Muscle layer of duodenum (tissue), 2 donors: ENCODE measurements around the gene OR2D3.
"Not testable (repeated sequence)": the region's sequence is repeated elsewhere in the genome, so short reads cannot be mapped to it uniquely, and the experiment has no call there.

Experiments used
- H3K27ac ChIP-seq: one replicate; pipeline ENCODE4 v1.7.0; 2013; ENCODE audit warnings: mild to moderate bottlenecking, low read length
- H3K27me3 ChIP-seq: one replicate; pipeline ENCODE4 v1.7.0; 2013; ENCODE audit warnings: low read depth, mild to moderate bottlenecking, control low read depth, low read length
- H3K36me3 ChIP-seq, 2 donors: one replicate each; pipeline ENCODE4 v1.7.0; 2013; ENCODE audit warnings: low read length in 2 of 2, control low read depth in 1 of 2, mild to moderate bottlenecking in 1 of 2; ENCODE audit not compliant: insufficient read depth in 2 of 2, control insufficient read depth in 1 of 2
- H3K4me1 ChIP-seq, 2 donors: one replicate each; pipeline ENCODE4 v1.7.0; 2013; ENCODE audit warnings: low read length in 2 of 2, mild to moderate bottlenecking in 2 of 2, control low read depth in 1 of 2, moderate library complexity in 1 of 2; ENCODE audit not compliant: insufficient read depth in 2 of 2, control insufficient read depth in 1 of 2
- H3K4me3 ChIP-seq, 2 donors: one replicate each; pipeline ENCODE4 v1.7.0; 2013; ENCODE audit warnings: low read length in 2 of 2, low read depth in 1 of 2, mild to moderate bottlenecking in 1 of 2
- H3K9me3 ChIP-seq, 2 donors: one replicate each; pipeline ENCODE4 v1.7.0; 2013; ENCODE audit warnings: low read length in 2 of 2, control low read depth in 1 of 2, mild to moderate bottlenecking in 1 of 2; ENCODE audit not compliant: control insufficient read depth in 1 of 2
- donor health status: healthy.

The OR2D3 gene

GRCh38 chr11:6931146-6931713 is 10.4 kb downstream of the OR2D3 start:
- no peaks in the 10 kb centered on the region for H3K27me3 ChIP-seq
- peaks cover 0 to 6% of the 10 kb centered on the region in 2 donors for H3K4me1 ChIP-seq
- H3K4me3 ChIP-seq: no peak overlapping the region
- H3K36me3 ChIP-seq: no peaks in the 10 kb centered on the region
- no peaks in the 10 kb centered on the region for H3K9me3 ChIP-seq
- no peak overlapping the region for H3K27ac ChIP-seq

- H3K27ac ChIP-seq: no peak overlapping the region
- H3K4me1 ChIP-seq: peaks cover 0 to 4% of the 10 kb centered on the region in 2 donors
- H3K9me3 ChIP-seq: no peaks in the 10 kb centered on the region
- no peaks in the 10 kb centered on the region for H3K27me3 ChIP-seq
- H3K36me3 ChIP-seq: no peaks in the 10 kb centered on the region
- H3K4me3 ChIP-seq: no peak overlapping the region
These were observed 11.3 kb downstream of the OR2D3 start for GRCh38 chr11:6932145-6932544.

DNA sequence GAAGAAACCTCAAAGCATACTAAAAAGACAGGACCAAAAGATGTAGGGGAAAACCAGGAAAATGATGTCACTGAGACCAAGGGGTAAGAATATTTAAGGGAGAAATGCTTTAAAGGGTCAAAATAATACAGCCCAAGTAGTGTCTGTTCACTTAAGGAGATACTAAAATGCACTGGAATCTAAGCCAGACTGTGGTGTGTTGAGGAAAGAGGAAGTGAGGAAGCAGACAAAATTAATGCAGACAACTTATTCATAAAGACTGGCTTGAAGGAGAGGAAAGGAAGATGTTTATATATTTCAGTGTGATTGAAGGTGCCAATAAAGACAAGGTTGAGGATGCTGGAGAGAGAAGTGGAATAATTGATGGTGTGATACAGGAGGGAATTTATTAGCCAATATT is 21.2 kb downstream of the OR2D3 start:
- Histone ChIP-seq H3K4me3 (no peak overlapping the region), H3K27me3 (no peaks in the 10 kb centered on the region), H3K36me3 (no peaks in the 10 kb centered on the region), H3K9me3 (no peaks in the 10 kb centered on the region), H3K4me1 (no peaks in the 10 kb centered on the region), H3K27ac (no peak overlapping the region)

DNA sequence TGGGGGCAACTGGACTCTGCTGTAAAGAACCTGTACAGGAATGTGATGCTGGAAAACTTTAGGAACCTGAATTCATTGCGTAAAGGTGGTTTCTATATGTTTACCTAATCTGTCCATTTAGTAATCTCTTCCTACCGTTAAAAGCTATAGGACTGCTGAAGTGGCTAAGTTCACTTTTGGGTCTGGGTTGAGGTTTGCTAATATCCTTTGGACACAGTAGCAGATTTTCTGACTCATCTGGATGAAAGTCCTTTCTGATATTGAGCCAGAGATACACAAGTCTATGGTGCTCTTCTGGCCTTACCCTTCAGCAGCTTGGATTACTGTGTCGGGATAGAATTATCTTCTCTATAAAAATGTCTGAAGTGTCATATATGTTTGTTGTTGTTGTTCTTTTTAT is 22.3 kb downstream of the OR2D3 start:
- no peak overlapping the region for H3K27ac ChIP-seq
- H3K4me3 ChIP-seq: no peak overlapping the region
- no peaks in the 10 kb centered on the region for H3K4me1 ChIP-seq
- no peaks in the 10 kb centered on the region for H3K9me3 ChIP-seq
- H3K27me3 ChIP-seq: no peaks in the 10 kb centered on the region
- no peaks in the 10 kb centered on the region for H3K36me3 ChIP-seq

DNA sequence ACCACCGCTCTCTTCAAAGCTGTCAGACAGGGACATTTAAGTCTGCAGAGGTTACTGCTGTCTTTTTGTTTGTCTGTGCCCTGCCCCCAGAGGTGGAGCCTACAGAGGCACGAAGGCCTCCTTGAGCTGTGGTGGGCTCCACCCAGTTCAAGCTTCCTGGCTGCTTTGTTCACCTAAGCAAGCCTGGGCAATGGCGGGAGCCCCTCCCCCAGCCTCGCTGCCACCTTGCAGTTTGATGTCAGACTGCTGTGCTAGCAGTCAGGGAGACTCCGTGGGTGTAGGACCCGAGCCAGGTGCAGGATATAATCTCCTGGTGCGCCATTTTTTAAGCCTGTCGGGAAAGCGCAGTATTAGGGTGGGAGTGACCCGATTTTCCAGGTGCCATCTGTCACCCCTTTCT is 33.4 kb downstream of the OR2D3 start:
- H3K4me1 ChIP-seq, H3K27ac ChIP-seq, H3K36me3 ChIP-seq, H3K27me3 ChIP-seq, H3K9me3 ChIP-seq, H3K4me3 ChIP-seq: not testable (repeated sequence)

- Histone ChIP-seq H3K4me1 (no peaks in the 10 kb centered on the region), H3K27ac (no peak overlapping the region), H3K36me3 (no peaks in the 10 kb centered on the region), H3K4me3 (no peak overlapping the region), H3K27me3 (no peaks in the 10 kb centered on the region), H3K9me3 (peaks cover 0 to 2% of the 10 kb centered on the region in 2 donors)
These were observed 41.3 kb downstream of the OR2D3 start for GRCh38 chr11:6962141-6962540.

DNA sequence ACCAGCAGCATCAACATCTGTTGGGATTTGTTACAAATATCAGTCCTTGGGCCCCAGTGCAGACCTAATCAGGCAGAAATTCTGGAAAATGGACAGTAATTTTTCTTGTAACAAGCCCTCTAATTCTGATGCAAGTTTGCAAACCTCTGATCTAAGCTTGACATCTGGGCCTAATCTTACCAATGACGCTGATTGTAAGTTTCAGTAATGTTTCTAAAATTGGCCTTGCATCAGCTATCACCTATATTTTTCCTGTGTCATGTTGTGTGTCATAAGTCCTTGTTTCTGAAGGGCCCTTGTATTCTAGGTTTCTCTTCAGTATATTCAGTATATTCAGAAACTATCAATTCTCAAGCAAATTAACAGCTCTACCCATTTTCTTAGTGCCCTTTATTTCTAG is 41.9 kb downstream of the OR2D3 start:
- Histone ChIP-seq H3K36me3 (no peaks in the 10 kb centered on the region), H3K27ac (no peak overlapping the region), H3K4me3 (no peak overlapping the region), H3K9me3 (peaks cover 0 to 2% of the 10 kb centered on the region in 2 donors), H3K27me3 (no peaks in the 10 kb centered on the region), H3K4me1 (no peaks in the 10 kb centered on the region)

- H3K27ac ChIP-seq: no peak overlapping the region
- no peaks in the 10 kb centered on the region for H3K36me3 ChIP-seq
- no peak overlapping the region for H3K4me3 ChIP-seq
These were observed 48.0 kb downstream of the OR2D3 start for GRCh38 chr11:6968816-6969215.

GRCh38 chr11:6969854-6970253 is 49.1 kb downstream of the OR2D3 start:
- not testable (repeated sequence) for H3K27me3 ChIP-seq, H3K36me3 ChIP-seq, H3K9me3 ChIP-seq, H3K27ac ChIP-seq, H3K4me1 ChIP-seq, H3K4me3 ChIP-seq

More at GRCh38 chr11:6968816-6969215, 48.0 kb downstream of the OR2D3 start:
- Histone ChIP-seq H3K4me1 (no peaks in the 10 kb centered on the region), H3K9me3 (peaks cover 0 to 4% of the 10 kb centered on the region in 2 donors), H3K27me3 (no peaks in the 10 kb centered on the region)
